Measurements from ENCODE around the gene CRYAB.

Gene CRYAB

GRCh38 chr11:111911563-111912401 is at the start of gene CRYAB:
TSS of gene CRYAB (minus strand) at chr11:111911770. CDS start at chr11:111911724, 46 bp downstream.
- DNase-seq (ENCODE audit: low read depth in 2 of 2, low spot score in 1 of 2), result no peak

- no peak for DNase-seq (ENCODE audit: low read depth in 2 of 2, low spot score in 1 of 2)
Observed at GRCh38 chr11:111960916-111961315, 49.3 kb upstream of the CRYAB start.

- no peak for DNase-seq (ENCODE audit: low read depth in 2 of 2, low spot score in 1 of 2)
Observed at GRCh38 chr11:111957663-111958444, 46.3 kb upstream of the CRYAB start.

- DNase-seq (ENCODE audit: low read depth in 2 of 2, low spot score in 1 of 2), result no peak
Observed at GRCh38 chr11:111954154-111954553, 42.6 kb upstream of the CRYAB start.

GRCh38 chr11:111951565-111951964 is 40.0 kb upstream of the CRYAB start:
- DNase-seq (ENCODE audit: low read depth in 2 of 2, low spot score in 1 of 2), result no peak

- DNase-seq (ENCODE audit: low read depth in 2 of 2, low spot score in 1 of 2), result no peak
Observed at GRCh38 chr11:111949519-111950426, 38.2 kb upstream of the CRYAB start.

GRCh38 chr11:111947143-111947542 is 35.6 kb upstream of the CRYAB start:
- no peak for DNase-seq (ENCODE audit: low read depth in 2 of 2, low spot score in 1 of 2)

- no peak for DNase-seq (ENCODE audit: low read depth in 2 of 2, low spot score in 1 of 2)
Observed at GRCh38 chr11:111946499-111946898, 34.9 kb upstream of the CRYAB start.

GRCh38 chr11:111945198-111945597 is 33.6 kb upstream of the CRYAB start:
- DNase-seq (ENCODE audit: low read depth in 2 of 2, low spot score in 1 of 2), result no peak

GRCh38 chr11:111944651-111945051 is 33.1 kb upstream of the CRYAB start:
- DNase-seq (ENCODE audit: low read depth in 2 of 2, low spot score in 1 of 2), result no peak

- no peak for DNase-seq (ENCODE audit: low read depth in 2 of 2, low spot score in 1 of 2)
Observed at GRCh38 chr11:111944139-111944538, 32.6 kb upstream of the CRYAB start.

GRCh38 chr11:111942829-111943228 is 31.3 kb upstream of the CRYAB start:
- DNase-seq (ENCODE audit: low read depth in 2 of 2, low spot score in 1 of 2), result no peak

GRCh38 chr11:111941963-111942362 is 30.4 kb upstream of the CRYAB start:
- DNase-seq (ENCODE audit: low read depth in 2 of 2, low spot score in 1 of 2), result no peak

- DNase-seq (ENCODE audit: low read depth in 2 of 2, low spot score in 1 of 2), result no peak
Observed at GRCh38 chr11:111939836-111940604, 28.4 kb upstream of the CRYAB start.

GRCh38 chr11:111938687-111939160 is 27.2 kb upstream of the CRYAB start:
- no peak for DNase-seq (ENCODE audit: low read depth in 2 of 2, low spot score in 1 of 2)

- DNase-seq (ENCODE audit: low read depth in 2 of 2, low spot score in 1 of 2), result no peak
Observed at GRCh38 chr11:111937844-111938243, 26.3 kb upstream of the CRYAB start.

- DNase-seq (ENCODE audit: low read depth in 2 of 2, low spot score in 1 of 2), result no peak
Observed at GRCh38 chr11:111937461-111937769, 25.8 kb upstream of the CRYAB start.

GRCh38 chr11:111936040-111936540 is 24.5 kb upstream of the CRYAB start:
- no peak for DNase-seq (ENCODE audit: low read depth in 2 of 2, low spot score in 1 of 2)

GRCh38 chr11:111935317-111936039 is 23.9 kb upstream of the CRYAB start:
- DNase-seq (ENCODE audit: low read depth in 2 of 2, low spot score in 1 of 2), result no peak

- DNase-seq (ENCODE audit: low read depth in 2 of 2, low spot score in 1 of 2), result no peak
Observed at GRCh38 chr11:111934306-111934705, 22.7 kb upstream of the CRYAB start.

Measured in stimulated activated CD8-positive, alpha-beta memory T cell treated with anti-CD3 and anti-CD28 coated beads, Interleukin-4, amount 100 ng/mL, for 1 hour (primary cell).